Breast epithelium (tissue), 4 donors: ENCODE data around the gene LINS1. TPM values are rescaled to one million over a fixed set of nuclear protein-coding genes. Genes with fewer than 3 reads are reported as not detected.

Source experiments
- DNase-seq, 2 donors: peaks; one replicate each; pipeline ENCODE4 v3.0.0-alpha.2; 2019; ENCODE audit warnings: low spot score in 2 of 2
- H3K27ac ChIP-seq, 2 donors: fragments of 200-600 bp; sonication (generic) in 1 of 2; one replicate each; pipeline ENCODE4 v1.5.1; 2016 to 2019; ENCODE audit warnings: mild to moderate bottlenecking in 1 of 2
- H3K27me3 ChIP-seq, 2 donors: fragments of 200-600 bp; sonication (generic) in 1 of 2; one replicate each; pipeline versions ENCODE4 v1.5.1 to v1.6.0; 2017 to 2019; ENCODE audit warnings: control low read depth in 1 of 2, mild to moderate bottlenecking in 1 of 2
- H3K36me3 ChIP-seq: fragments of 200-600 bp; one replicate; pipeline ENCODE4 v1.5.1; 2019
- H3K4me1 ChIP-seq, 2 donors: fragments of 200-600 bp; sonication (generic); one replicate each; pipeline ENCODE4 v1.5.1; 2016 to 2019; ENCODE audit warnings: control low read depth in 1 of 2
- H3K4me3 ChIP-seq, 3 donors: fragments of 200-600 bp; sonication (generic); 1 replicate in 2 of 3; 2 replicates in 1 of 3; pipeline ENCODE4 v1.5.1; 2016 to 2019; ENCODE audit warnings: mild to moderate bottlenecking in 3 of 3, moderate library complexity in 2 of 3
- H3K9me3 ChIP-seq, 2 donors: fragments of 200-600 bp; sonication (generic) in 1 of 2; one replicate each; pipeline ENCODE4 v1.5.1; 2016 to 2019; ENCODE audit warnings: control low read depth in 1 of 2
- POLR2A ChIP-seq: fragments of 450-650 bp; IDR thresholded peaks from one replicate; pipeline ENCODE4 v1.6.1; 2016; ENCODE audit warnings: antibody characterized with exemption, mild to moderate bottlenecking, moderate library complexity
- POLR2AphosphoS5 ChIP-seq, 3 donors: sonication (generic); formaldehyde crosslinking; IDR thresholded peaks; one replicate each; pipeline ENCODE4 v1.6.1; 2017; ENCODE audit warnings: antibody characterized with exemption in 3 of 3
- intact Hi-C: fragments of 100-400 bp; cut with DNase I; formaldehyde crosslinking; loops from one replicate; pipeline ENCODE4 v1.15.1; 2023; ENCODE audit warnings: low total_unique reads
- total RNA-seq, 3 donors: library from RNA; depleted of rRNA; stranded (reverse); fragments of >200 nt; gene quantifications; one replicate each; pipeline ENCODE4 v1.1.0, GENCODE V29; 2016
- TF ChIP-seq, protein P1 (sequence below), 3 donors: fragments of 450-650 bp; IDR thresholded peaks; one replicate each; pipeline ENCODE4 v1.5.1; 2016 to 2017; ENCODE audit warnings: antibody characterized with exemption in 3 of 3, mild to moderate bottlenecking in 3 of 3, moderate library complexity in 3 of 3

LINS1 gene
- total RNA-seq, 3 donors from 2014 or later = 16.3 to 70.4 (median 31.5) TPM

- peak in 1 of 2 donors; percentile 56 for DNase-seq
- Histone ChIP-seq H3K27me3 (no peaks in the 10 kb centered on the region), H3K4me3 (peak overlapping the region; percentile 80 to 92 (median 89)), H3K27ac (peak overlapping the region; percentile 84 to 89), H3K36me3 (no peaks in the 10 kb centered on the region), H3K4me1 (peaks cover 0 to 17% of the 10 kb centered on the region in 2 donors), H3K9me3 (no peaks in the 10 kb centered on the region)
- intact Hi-C loops = no loop called here
- TF ChIP-seq POLR2AphosphoS5 (IDR thresholded peaks at IDR 0.05) (no peak), POLR2A (no peak)
- TF ChIP-seq, protein P1, sequence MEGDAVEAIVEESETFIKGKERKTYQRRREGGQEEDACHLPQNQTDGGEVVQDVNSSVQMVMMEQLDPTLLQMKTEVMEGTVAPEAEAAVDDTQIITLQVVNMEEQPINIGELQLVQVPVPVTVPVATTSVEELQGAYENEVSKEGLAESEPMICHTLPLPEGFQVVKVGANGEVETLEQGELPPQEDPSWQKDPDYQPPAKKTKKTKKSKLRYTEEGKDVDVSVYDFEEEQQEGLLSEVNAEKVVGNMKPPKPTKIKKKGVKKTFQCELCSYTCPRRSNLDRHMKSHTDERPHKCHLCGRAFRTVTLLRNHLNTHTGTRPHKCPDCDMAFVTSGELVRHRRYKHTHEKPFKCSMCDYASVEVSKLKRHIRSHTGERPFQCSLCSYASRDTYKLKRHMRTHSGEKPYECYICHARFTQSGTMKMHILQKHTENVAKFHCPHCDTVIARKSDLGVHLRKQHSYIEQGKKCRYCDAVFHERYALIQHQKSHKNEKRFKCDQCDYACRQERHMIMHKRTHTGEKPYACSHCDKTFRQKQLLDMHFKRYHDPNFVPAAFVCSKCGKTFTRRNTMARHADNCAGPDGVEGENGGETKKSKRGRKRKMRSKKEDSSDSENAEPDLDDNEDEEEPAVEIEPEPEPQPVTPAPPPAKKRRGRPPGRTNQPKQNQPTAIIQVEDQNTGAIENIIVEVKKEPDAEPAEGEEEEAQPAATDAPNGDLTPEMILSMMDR (IDR thresholded peaks at IDR 0.05) = no peak
Observed at GRCh38 chr15:100602823-100603393, 924 bp upstream of the LINS1 start.

DNA sequence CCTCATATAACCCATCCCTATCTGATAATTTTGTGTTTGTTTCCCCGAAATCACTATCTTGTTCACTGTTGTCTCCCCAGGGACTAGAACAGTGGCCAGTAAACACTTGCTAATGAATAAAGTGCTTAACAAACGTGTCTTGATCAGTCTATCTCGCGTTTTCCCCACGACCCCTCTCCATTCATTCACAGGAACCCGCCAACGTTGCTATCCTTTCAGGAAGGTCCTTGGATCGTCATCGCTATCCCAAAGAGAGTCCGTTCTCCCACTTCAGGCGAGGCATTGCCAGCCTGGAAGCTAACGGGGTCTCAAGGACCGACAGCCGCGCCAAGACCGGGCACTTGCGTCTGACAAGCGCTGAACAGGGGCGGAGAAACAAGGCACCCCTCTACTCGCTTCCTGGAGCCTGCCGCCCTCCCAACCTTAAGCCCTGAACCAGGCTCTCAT is 344 bp downstream of the LINS1 start:
- intact Hi-C loops = no loop called here
- TF ChIP-seq POLR2AphosphoS5 (IDR thresholded peaks at IDR 0.05) = no peak
- TF ChIP-seq, protein P1 (IDR thresholded peaks at IDR 0.05) = no peak
- no peak for TF ChIP-seq POLR2A
- peaks cover 0 to 17% of the 10 kb centered on the region in 2 donors for H3K4me1 ChIP-seq

GRCh38 chr15:100601163-100601562 is 821 bp downstream of the LINS1 start:
- H3K27ac ChIP-seq = peak overlapping the region; percentile 80 to 89
- H3K27me3 ChIP-seq = no peaks in the 10 kb centered on the region
- DNase-seq = no peak
- H3K36me3 ChIP-seq = no peaks in the 10 kb centered on the region
- peak overlapping the region; percentile 80 to 92 (median 89) for H3K4me3 ChIP-seq
- TF ChIP-seq, protein P1 (IDR thresholded peaks at IDR 0.05) = no peak
- no peak for TF ChIP-seq POLR2AphosphoS5 (IDR thresholded peaks at IDR 0.05)
- TF ChIP-seq POLR2A = no peak
- no peaks in the 10 kb centered on the region for H3K9me3 ChIP-seq
- H3K4me1 ChIP-seq = peaks cover 0 to 17% of the 10 kb centered on the region in 2 donors
- intact Hi-C loops = no loop called here

More for the DNA sequence above, 344 bp downstream of the LINS1 start:
- H3K4me3 ChIP-seq = peak overlapping the region; percentile 80 to 92 (median 89)
- H3K36me3 ChIP-seq = no peaks in the 10 kb centered on the region
- no peaks in the 10 kb centered on the region for H3K27me3 ChIP-seq
- DNase-seq = no peak
- H3K9me3 ChIP-seq = no peaks in the 10 kb centered on the region
- H3K27ac ChIP-seq = peak overlapping the region; percentile 80 to 89

- DNase-seq = no peak
- no peak overlapping the region for H3K4me3 ChIP-seq
- H3K27me3 ChIP-seq = no peaks in the 10 kb centered on the region
- intact Hi-C loops = no loop called here
- no peaks in the 10 kb centered on the region for H3K9me3 ChIP-seq
- TF ChIP-seq, protein P1 (IDR thresholded peaks at IDR 0.05) = no peak
- no peak for TF ChIP-seq POLR2AphosphoS5 (IDR thresholded peaks at IDR 0.05)
- no peak for TF ChIP-seq POLR2A
- peaks cover 0 to 11% of the 10 kb centered on the region in 2 donors for H3K4me1 ChIP-seq
- H3K36me3 ChIP-seq = no peaks in the 10 kb centered on the region
- no peak overlapping the region for H3K27ac ChIP-seq
Observed at GRCh38 chr15:100598655-100599054, 3.3 kb downstream of the LINS1 start.

- peaks cover 0 to 11% of the 10 kb centered on the region in 2 donors for H3K4me1 ChIP-seq
Observed at GRCh38 chr15:100597862-100598261, 4.1 kb downstream of the LINS1 start.

More at GRCh38 chr15:100597862-100598261, 4.1 kb downstream of the LINS1 start:
- intact Hi-C loops = no loop called here
- H3K27me3 ChIP-seq = no peaks in the 10 kb centered on the region
- no peak overlapping the region for H3K4me3 ChIP-seq
- no peaks in the 10 kb centered on the region for H3K9me3 ChIP-seq
- TF ChIP-seq POLR2AphosphoS5 (IDR thresholded peaks at IDR 0.05) (no peak), POLR2A (no peak)
- TF ChIP-seq, protein P1 (IDR thresholded peaks at IDR 0.05) = no peak
- no peak for DNase-seq
- H3K36me3 ChIP-seq = no peaks in the 10 kb centered on the region
- H3K27ac ChIP-seq = peak overlapping the region; percentile 63 to 68
